Measurements from ENCODE around the gene CADM2.
"Not testable (repeated sequence)": the region's sequence is repeated elsewhere in the genome, so short reads cannot be mapped to it uniquely, and the experiment has no call there.

The CADM2 gene

DNA sequence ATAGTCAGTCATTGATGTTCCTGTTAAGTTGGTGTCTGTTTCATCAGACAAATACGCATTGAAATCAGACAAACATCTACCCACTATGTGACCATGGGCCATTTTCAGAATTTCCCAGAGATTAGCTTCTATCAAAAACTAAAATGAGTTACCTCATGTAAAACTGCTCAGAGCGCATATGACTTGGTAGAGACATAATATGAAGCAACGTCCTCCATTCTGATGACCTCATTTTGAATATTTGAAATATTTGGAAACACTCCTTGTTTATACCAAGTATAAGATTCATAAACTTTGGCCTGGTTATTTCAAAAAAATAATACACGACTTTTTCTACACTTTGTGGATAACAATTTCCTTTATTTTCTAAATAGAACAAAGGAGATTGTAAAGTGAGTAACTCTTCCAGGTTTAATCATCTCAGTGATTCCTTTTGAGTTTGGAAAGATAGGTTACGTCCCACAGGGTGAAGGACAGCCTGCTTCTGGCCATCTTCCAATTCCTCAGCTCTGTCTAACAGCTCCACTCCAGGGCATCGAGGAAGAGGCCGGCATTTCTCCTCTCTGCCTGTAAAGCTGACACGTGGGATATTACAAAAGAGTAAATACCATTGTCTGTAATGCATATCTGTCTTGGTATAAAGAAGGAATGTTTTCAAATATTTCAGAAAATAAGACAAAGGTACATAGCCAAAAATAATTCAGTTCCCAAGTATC is 122.6 kb downstream of the CADM2 start:
- DNase-seq: no peak

DNA sequence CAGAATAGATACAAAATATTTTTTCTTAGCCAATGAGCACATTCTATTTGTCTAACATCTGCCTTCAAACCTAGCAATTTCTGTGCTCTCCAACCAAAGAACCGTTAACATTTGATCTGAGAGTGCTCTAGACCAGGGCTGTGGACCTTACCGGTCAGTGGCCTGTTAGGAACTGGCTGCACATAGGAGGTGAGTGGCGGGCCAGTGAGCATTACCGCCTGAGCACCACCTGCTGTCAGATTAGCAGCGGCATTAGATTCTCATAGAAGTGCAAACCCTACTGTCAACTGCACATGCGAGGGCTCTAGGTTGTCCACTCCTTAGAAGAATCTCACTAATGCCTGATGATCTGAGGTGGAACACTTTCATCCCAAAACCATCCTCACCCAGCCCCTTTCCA is 131.7 kb downstream of the CADM2 start:
- no peak for DNase-seq

DNA sequence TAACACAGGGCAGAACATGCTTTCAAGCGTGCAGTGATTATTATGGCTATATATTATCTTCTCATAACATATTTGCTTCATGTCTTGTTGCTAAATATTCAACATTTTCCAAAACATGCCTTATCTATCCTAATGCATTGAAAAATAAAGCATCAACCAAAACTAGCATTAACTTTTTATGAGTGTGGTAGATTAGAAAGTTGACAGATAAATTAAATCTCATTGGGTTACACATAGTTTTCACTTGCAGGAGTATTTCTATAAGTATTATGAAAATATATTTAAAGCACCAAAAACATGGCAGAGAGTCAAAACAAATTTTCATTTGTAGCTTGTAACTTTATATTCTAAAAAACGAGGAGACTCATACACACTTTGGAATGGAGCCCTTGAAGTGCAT is 141.5 kb downstream of the CADM2 start:
- DNase-seq: no peak

DNA sequence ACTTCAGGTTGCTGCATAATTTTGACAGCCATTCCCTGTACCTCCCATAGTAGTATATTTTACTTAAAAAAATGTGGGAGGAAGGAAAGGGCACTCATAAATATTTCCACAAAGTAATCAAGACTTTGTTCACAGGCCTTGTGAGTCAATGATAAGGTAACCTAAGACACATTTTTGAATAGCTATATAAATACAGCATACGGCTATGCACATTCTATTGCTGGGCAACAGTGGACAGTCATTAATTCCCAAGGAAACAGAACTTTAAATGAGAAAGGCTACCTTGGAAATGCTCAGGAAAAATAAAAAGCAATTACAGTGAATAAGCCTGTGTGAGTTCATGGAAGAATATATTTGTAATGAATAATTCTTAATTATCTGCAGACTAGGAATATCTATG is 144.0 kb downstream of the CADM2 start:
- no peak for DNase-seq

DNA sequence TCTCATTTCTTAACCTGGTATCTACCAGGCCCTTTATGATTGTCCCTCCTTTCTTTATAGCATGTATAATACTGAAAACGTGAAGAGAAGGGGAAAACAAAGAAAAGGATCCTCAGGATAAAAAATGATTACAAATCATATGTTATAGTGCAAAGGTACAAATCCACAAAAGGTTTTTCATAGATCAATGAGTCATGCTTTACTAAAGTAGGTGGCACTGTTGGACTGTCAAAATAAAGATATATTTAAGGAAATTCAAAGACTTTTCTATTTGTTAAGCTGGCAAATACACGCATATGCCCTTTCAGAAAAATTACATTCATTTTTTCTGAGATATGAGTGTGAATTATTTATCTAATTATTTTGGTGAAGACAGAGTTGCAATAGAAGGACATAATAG is 151.6 kb downstream of the CADM2 start:
- DNase-seq: no peak

DNA sequence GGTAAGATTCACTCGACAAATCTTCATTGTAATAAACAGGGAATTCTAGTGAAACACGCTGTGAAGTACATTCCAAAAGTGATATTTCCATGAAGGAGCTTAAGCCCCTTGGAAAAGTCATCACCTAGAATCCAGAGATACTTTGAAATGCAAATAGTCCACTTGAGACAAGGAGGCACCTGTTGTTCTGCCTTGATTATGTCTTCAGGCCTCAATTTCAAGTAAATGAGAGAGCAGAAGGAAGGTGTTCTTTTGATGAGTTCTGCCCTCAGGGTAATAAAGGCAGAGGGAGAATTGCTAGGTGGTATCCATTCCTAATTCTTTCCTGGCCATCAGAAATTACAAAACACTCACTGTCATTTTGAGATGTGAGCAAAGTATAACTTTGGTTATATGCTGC is 162.1 kb downstream of the CADM2 start:
- DNase-seq: no peak

DNA sequence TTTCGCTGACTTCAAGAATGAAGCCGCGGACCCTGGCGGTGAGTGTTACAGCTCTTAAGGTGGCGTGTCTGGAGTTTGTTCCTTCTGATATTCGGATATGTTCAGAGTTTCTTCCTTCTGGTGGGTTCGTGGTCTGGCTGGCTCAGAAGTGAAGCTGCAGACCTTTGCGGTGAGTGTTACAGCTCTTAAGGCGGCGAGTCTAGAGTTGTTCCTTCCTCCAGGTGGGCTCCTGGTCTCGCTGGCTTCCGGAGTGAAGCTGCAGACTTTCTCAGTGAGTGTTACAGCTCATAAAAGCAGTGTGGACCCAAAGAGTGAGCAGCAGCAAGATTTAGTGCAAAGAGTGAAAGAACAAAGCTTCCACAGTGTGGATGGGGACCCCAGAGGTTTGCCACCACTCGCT is 174.1 kb downstream of the CADM2 start:
- not testable (repeated sequence) for DNase-seq

DNA sequence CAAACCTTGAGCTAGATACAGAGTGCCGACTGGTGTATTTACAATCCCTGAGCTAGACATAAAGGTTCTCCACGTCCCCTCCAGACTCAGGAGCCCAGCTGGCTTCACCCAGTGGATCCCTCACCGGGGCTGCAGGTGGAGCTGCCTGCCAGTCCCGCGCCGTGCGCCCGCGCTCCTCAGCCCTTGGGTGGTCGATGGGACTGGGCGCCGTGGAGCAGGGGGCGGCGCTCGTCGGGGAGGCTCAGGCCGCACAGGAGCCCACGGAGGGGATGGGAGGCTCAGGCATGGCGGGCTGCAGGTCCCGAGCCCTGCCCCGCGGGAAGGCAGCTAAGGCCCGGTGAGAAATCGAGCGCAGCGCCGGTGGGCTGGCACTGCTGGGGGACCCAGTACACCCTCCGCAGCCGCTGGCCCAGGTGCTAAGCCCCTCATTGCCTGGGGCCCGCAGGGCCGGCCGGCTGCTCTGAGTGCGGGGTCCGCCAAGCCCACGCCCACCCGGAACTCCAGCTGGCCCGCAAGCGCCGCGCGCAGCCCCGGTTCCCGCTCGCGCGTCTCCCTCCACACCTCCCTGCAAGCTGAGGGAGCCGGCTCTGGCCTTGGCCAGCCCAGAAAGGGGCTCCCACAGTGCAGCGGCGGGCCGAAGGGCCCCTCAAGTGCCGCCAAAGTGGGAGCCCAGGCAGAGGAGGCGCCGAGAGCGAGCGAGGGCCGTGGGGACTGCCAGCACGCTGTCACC is 175.1 kb downstream of the CADM2 start:
- DNase-seq: not testable (repeated sequence)

DNA sequence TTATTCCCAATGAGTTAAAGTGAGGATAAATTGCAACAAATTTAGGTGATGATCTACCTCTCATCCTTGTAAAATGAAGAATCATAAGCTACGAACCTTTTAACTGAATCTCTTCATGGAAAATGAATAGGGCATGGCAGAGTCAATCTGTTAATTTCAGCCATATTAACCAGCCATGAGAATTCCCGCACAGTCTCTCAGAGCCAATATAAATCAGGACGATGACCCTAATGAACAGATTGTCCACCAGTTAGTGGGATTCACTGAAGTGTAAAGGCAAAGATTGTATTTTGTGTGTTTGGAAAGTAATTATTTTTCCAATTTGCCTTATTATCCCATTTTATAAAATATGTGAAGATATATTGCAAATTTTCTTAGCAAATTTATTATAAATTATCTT is 183.8 kb downstream of the CADM2 start:
- DNase-seq: no peak

DNA sequence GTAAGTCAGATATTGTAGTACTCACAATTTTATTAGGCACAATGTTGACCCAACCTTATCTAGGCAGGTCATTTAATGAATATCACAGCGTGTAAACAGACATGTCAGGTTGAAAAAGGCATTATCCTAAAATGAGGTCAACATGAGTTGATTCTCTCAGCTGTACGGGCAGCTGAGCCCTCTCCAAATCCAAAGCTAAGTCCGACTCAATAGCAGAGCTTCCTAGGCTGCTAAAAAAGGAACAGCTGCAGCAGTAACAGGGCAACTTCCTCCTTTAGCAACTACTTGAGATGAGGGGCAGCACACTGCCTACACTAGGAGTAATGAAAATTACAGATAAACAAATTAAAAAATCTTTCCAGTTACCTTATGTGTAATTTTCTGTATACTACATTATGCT is 189.2 kb downstream of the CADM2 start:
- DNase-seq: no peak

DNA sequence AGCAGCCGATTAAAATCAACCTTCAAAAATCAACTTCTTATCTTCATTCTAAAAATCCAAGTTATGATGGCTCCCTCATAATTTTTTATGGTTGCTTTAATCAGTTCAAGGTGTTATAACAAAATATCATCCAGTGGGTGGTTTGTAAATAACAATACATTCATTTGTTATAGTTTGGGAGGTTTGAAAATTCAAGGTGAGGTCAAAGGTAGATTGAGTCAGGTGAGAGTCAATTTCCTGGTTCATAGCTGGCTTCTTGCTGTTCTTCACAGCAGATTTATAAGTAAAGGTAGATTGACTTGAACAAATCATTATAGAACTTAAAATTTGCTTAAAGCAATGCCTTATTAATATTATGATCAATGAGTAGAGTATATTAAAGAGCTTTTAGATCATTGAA is 192.8 kb downstream of the CADM2 start:
- no peak for DNase-seq

DNA sequence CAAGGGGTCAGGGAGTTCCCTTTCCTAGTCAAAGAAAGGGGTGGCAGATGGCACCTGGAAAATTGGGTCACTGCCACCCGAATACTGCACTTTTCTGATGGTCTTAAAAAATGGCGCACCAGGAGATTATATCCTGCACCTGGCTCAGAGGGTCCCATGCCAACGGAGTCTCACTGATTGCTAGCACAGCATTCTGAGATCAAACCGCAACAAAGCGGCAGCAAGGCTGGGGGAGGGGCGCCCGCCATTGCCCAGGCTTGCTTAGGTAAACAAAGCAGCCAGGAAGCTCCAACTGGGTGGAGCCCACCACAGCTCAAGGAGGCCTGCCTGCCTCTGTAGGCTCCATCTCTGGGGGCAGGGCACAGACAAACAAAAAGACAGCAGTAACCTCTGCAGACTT is 194.5 kb downstream of the CADM2 start:
- DNase-seq: not testable (repeated sequence)

DNA sequence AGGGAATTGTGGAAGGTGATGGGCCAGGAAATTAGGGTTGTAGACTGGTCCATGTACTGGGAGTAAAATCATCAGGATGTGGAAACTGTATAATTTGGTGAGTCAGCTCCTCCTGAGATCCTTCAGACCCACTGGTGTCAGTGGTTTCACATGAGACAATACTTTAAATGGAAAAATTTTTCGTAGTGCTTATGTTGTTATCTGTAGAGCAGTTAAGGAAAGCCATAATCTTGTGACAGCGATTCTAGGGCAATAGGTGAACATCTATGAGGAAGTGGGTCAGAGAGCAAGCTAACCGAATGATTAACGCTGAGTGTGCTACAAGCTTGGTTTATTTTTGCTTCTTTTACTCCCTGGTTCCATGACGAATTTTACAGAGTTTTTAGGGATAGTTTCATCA is 200.6 kb downstream of the CADM2 start:
- no peak for DNase-seq

DNA sequence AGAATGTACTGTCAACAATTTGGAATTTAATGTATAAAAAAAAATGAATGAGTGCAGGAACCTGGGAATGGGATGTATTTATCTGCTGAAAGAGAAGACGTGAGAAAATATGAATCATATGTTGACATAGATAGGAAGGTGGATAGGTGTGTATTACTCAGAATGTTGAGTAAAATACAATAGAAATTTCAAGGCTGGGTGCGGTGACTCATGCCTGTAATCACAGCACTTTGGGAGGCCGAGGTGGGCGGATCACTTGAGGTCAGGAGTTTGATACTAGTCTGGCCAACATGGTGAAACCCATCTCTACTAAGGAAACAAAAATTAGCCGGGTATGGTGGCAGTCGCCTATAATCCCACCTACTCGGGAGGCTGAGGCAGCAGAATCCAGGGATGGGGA is 202.8 kb downstream of the CADM2 start:
- no peak for DNase-seq

DNA sequence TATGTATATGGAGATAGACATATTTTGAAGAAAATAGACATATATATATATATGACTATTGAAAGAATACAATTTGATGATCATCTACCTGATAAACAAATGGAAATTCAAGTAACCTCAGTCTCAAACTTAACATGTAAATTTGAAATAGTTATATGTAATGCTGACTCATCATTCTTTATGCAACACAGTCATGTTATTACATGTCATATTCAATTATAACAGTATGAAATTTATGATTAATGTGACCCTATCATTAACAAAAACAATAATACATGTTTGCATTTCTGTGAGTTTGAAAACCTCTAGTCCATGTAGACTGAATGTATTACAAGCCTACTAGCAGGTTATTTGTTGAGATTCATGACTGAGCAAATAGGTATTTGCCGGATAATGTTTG is 204.1 kb downstream of the CADM2 start:
- no peak for DNase-seq

DNA sequence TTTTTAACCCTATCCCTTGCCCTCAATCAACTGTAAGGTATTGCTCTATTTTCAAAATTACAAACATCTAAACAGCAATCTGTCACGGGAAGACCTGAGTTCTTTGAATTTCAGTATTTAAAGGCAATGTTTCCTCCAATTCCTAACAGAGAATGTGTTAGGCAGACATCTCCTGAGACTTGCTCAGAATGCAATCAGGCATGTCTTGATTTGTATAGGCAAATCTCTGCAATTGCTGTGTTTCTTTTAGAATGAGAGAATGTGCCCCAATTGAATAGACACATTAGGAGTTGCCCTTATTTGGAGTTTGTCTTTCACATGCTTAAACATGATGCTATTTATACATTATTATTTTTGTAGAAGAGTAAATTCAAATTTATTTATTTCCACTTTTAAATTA is 205.6 kb downstream of the CADM2 start:
- DNase-seq: no peak

DNA sequence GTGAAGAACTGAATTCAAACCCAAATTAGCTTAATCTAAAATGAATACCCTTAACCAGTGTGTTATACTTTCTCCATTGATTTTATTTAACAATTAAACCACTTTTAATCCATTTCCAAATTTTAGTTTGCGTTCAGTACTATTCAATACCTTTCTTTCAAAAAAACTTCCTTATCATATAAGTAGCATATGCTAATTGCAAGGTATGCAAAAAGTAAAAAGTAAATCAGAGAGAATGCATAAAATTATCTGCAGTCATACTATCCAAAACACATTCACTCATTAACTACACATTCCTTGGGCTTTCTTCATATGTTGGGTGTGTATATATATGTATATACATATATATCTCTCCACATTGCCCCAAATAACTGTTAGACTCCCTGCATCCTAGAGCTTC is 208.8 kb downstream of the CADM2 start:
- no peak for DNase-seq

DNA sequence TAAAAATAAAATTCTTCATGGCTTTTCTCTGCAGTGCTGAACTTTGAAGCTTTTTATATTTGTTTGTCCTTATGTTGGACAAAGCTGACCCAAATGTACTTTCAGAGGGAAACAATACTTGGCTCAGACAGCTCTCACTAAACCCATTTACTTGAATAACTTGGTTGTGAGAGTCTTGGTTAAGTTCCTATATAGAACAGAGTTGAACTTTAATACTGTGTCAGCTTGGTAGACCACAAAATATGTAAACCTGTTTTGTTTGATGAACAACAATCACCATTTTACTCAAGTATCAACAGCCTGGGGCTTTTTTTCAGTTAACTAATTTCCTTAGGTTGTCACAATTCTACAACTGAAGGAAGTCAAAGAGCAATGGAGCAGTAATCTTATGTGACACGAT is 211.9 kb downstream of the CADM2 start:
- no peak for DNase-seq

DNA sequence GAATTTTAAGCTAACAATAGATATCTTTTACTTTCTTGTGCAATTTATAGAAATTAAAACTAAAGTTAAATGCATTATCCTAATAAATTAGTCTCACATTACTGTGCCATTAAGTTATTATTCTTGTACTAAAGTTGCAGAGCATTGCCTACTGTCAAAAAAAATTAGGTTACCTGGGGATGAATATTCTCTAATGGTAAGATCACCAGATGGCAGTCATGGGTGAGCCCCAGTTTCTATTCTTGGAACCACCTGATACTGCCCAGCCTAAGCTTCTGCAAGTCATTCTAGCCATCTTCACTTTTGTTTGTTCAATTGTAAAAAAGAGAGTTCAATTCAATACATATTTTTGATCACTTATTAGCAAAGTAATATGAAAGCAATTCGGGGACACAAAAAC is 213.2 kb downstream of the CADM2 start:
- no peak for DNase-seq

DNA sequence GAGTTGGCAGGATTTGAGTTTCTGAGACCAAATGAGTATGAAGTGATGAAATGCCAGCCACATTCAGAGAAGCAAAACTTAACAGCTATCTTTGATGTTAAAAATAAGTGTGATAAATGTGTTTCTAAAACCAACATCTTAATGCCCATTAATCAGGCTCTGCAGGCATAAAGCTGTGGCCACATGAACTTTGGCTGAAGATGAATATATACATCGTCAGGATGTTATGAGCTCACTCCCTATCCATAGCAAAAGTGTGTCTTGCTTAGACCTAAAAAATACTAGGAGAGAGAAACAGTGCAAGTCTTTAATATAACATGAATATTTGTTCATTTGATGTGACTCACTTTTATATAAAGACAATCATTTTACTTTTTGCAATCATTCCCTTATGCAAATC is 218.0 kb downstream of the CADM2 start:
- no peak for DNase-seq

DNA sequence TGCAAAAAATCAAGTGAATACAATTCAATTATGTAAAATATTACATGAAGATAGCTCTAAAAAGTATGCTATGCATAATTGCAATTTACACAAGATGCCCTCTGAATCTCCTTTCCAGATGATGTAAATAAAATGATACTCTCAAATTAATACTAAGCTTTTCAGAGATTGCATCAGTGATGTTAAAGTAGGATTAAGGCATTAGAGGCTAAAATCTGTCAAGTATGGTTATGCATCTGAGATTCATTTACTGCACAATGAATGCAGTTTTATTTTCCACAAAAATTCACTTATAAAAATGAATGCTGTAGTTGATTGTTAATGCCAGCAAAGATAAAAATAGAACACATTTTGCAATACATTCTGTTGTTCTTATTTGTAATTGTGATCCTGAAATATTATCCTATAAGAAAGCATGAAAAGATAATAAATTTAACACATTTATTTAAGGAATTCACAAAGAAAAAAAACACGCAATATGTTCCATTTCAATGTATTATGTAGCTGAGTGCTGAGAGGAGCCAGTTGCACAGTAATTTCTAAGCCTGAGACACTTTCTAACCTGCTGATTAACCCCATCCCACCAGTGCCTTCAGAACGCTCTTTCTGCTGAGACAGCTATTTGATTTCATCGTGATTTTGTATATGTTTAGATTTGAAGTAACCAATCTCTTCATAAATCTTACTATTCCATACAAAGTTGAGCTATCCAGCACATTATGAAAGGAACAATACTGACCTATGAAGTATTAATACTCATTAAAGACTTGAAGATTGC is 224.4 kb downstream of the CADM2 start:
- no peak for DNase-seq

DNA sequence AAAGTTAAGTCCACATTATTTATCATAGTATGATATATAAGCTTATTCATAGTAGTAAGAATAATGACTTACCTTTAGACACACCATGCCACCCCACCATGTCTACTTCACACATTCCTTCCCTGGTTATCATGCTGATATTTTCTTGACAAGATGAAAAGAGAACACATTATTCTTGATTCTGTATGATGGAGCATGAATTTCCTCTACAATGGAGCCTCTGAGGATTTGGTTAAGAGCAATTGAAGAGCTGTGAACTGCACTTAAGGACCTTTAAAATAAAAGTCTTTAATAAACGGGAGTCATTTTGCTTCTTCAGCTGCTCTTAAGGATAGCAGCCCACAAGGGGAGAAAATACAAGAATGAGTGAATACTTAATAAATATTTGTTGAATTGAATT is 226.7 kb downstream of the CADM2 start:
- no peak for DNase-seq

DNA sequence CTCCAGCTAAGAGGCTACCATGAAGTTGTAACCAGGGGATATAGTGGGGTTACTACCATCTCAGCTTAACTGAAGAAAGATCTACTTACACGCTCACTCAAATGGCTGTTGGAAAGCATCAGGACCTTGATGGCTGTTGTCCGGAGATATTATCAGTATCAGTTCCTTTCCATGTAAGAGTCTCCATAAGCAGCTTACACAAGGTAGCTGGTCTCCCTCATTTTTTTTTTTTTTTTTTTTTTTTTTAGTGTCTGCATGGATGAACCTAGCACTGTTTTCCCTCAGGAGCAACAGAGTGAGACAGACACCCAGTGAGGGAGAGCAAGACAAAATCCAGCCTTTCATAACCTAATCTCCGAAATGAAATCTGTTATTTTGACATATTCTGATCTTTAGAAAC is 230.9 kb downstream of the CADM2 start:
- no peak for DNase-seq

DNA sequence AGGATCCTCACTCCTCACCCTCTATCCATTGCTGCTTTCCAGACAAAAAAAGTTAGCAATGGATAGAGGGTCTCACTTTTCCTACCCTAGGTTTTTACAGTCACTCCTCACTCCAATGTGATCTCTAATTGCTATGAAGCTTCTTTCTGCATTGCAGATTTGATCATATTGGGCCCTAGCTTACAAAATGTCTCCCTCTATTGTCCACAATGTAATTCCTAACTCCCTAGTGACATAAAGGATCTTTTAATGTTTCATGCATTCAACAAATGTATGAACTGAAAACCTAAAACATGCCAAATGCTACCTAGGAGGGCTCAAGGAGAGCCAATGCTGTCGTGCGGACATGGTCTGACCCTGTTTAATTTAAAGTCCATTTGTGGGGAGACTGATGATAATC is 234.8 kb downstream of the CADM2 start:
- DNase-seq: no peak
